Caco-2 (cell line): Measurements from ENCODE around the gene POMGNT2. TPM values are rescaled to one million over a fixed set of nuclear protein-coding genes. Genes with fewer than 3 reads are reported as not detected.

Experiments
- BruUV-seq: library from RNA; stranded (reverse); fragments of 400-500 nt; replicated peaks from 2 replicates; lab custom pipeline; 2021; lab: Mats Ljungman, UMichigan
- CTCF ChIA-PET: fragments of 300-600 bp; sonication (Branson Sonifier 250); formaldehyde crosslinking; loops from one replicate; lab custom pipeline; 2022; ENCODE audit warnings: antibody characterized with exemption; lab: Charles Lee
- POLR2A ChIA-PET: fragments of 300-600 bp; sonication (Branson Sonifier 250); formaldehyde crosslinking; loops from one replicate; lab custom pipeline; 2022; ENCODE audit warnings: antibody characterized with exemption; lab: Charles Lee
- DNase-seq, 2 experiments: peaks; one replicate each; pipeline versions ENCODE4 v3.0.0 to v3.0.0-alpha.2; 2020 to 2022
- H3K27me3 ChIP-seq: replicated peaks from 2 replicates; pipeline ENCODE4 v1.6.0; 2011; ENCODE audit warnings: low read length; ENCODE audit not compliant: control insufficient read depth, insufficient read depth
- H3K36me3 ChIP-seq: 2 replicates; pipeline ENCODE4 v1.5.1; 2011; ENCODE audit warnings: low read length; ENCODE audit not compliant: control insufficient read depth, insufficient read depth
- H3K4me1 ChIP-seq: fragments of 250-450 bp; sonication (Bioruptor Pico); 2 replicates; pipeline ENCODE4 v1.5.1; 2020; ENCODE audit warnings: mild to moderate bottlenecking
- H3K4me3 ChIP-seq: 2 replicates; pipeline ENCODE4 v1.5.1; 2011; ENCODE audit warnings: low read depth, mild to moderate bottlenecking, control low read depth, low read length
- H3K9me3 ChIP-seq: fragments of 250-450 bp; sonication (Bioruptor Pico); 2 replicates; pipeline ENCODE4 v1.5.1; 2020; ENCODE audit warnings: mild to moderate bottlenecking, moderate library complexity
- H3K27ac Mint-ChIP-seq: one replicate; pipeline ENCODE4 v1.8.0; 2022; ENCODE audit warnings: mixed read lengths; ENCODE audit not compliant: unreplicated experiment
- H3K27me3 Mint-ChIP-seq: one replicate; pipeline ENCODE4 v1.8.0; 2022; ENCODE audit warnings: mixed read lengths; ENCODE audit not compliant: insufficient read depth, unreplicated experiment
- H3K36me3 Mint-ChIP-seq: one replicate; pipeline ENCODE4 v1.8.0; 2022; ENCODE audit warnings: mild to moderate bottlenecking, mixed read lengths; ENCODE audit not compliant: insufficient read depth, unreplicated experiment
- H3K4me1 Mint-ChIP-seq: one replicate; pipeline ENCODE4 v1.8.0; 2022; ENCODE audit warnings: low read depth, mixed read lengths; ENCODE audit not compliant: unreplicated experiment
- H3K4me3 Mint-ChIP-seq: one replicate; pipeline ENCODE4 v1.8.0; 2022; ENCODE audit warnings: mild to moderate bottlenecking, moderate library complexity, mixed read lengths; ENCODE audit not compliant: unreplicated experiment
- H3K9me3 Mint-ChIP-seq: one replicate; pipeline ENCODE4 v1.8.0; 2022; ENCODE audit warnings: mixed read lengths; ENCODE audit not compliant: unreplicated experiment
- intact Hi-C: fragments of 100-400 bp; cut with micrococcal nuclease; formaldehyde crosslinking; loops from one replicate; pipeline ENCODE4 v1.10.0; 2022; ENCODE audit not compliant: unreplicated experiment
- total RNA-seq: library from RNA; stranded (reverse); gene quantifications from 2 replicates; pipeline ENCODE4 v1.2.3, GENCODE V29; 2022
- TF ChIP-seq, protein P1 (sequence below), 2 experiments: fragments of 200-600 bp in 1 of 2; IDR thresholded peaks; 1 replicate in 1 of 2; 2 replicates in 1 of 2; pipeline versions ENCODE4 v1.5.1 to v1.8.0; 2011 to 2022; ENCODE audit warnings: antibody characterized with exemption in 1 of 2, control low read depth in 1 of 2, inconsistent platforms in 1 of 2, low read depth in 1 of 2, low read length in 1 of 2, mild to moderate bottlenecking in 1 of 2, moderate library complexity in 1 of 2; ENCODE audit not compliant: insufficient read depth in 1 of 2, severe bottlenecking in 1 of 2, unreplicated experiment in 1 of 2

The POMGNT2 gene
- total RNA-seq, 1 experiment from 2014 or later = 10.1 TPM

GRCh38 chr3:43117257-43117656 is 11.4 kb upstream of the POMGNT2 start:
- no peaks in the 10 kb centered on the region for H3K27me3 ChIP-seq
- POLR2A ChIA-PET = no interaction called here
- H3K9me3 ChIP-seq = no peaks in the 10 kb centered on the region
- BruUV-seq = no TSS peak
- Mint-ChIP-seq H3K27ac (no peak overlapping the region), H3K9me3 (no peaks in the 10 kb centered on the region), H3K36me3 (no peaks in the 10 kb centered on the region), H3K27me3 (peaks cover 19% of the 10 kb centered on the region), H3K4me3 (no peak overlapping the region), H3K4me1 (no peaks in the 10 kb centered on the region)
- intact Hi-C loops = no loop called here
- CTCF ChIA-PET = no interaction called here
- H3K36me3 ChIP-seq = no peaks in the 10 kb centered on the region
- TF ChIP-seq, protein P1, sequence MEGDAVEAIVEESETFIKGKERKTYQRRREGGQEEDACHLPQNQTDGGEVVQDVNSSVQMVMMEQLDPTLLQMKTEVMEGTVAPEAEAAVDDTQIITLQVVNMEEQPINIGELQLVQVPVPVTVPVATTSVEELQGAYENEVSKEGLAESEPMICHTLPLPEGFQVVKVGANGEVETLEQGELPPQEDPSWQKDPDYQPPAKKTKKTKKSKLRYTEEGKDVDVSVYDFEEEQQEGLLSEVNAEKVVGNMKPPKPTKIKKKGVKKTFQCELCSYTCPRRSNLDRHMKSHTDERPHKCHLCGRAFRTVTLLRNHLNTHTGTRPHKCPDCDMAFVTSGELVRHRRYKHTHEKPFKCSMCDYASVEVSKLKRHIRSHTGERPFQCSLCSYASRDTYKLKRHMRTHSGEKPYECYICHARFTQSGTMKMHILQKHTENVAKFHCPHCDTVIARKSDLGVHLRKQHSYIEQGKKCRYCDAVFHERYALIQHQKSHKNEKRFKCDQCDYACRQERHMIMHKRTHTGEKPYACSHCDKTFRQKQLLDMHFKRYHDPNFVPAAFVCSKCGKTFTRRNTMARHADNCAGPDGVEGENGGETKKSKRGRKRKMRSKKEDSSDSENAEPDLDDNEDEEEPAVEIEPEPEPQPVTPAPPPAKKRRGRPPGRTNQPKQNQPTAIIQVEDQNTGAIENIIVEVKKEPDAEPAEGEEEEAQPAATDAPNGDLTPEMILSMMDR (IDR thresholded peaks at IDR 0.05; ENCODE audit: insufficient read depth in 1 of 2, low read depth in 1 of 2, low read length in 1 of 2, severe bottlenecking in 1 of 2, unreplicated experiment in 1 of 2) = no peak
- H3K4me1 ChIP-seq = no peaks in the 10 kb centered on the region
- H3K4me3 ChIP-seq = no peak overlapping the region
- DNase-seq = no peak

- H3K9me3 ChIP-seq = no peaks in the 10 kb centered on the region
- no peak overlapping the region for H3K4me3 Mint-ChIP-seq
- H3K36me3 Mint-ChIP-seq = no peaks in the 10 kb centered on the region
- H3K4me1 ChIP-seq = no peaks in the 10 kb centered on the region
- H3K36me3 ChIP-seq = no peaks in the 10 kb centered on the region
- H3K4me1 Mint-ChIP-seq = no peaks in the 10 kb centered on the region
- H3K27ac Mint-ChIP-seq = no peak overlapping the region
- H3K27me3 ChIP-seq = no peaks in the 10 kb centered on the region
- TF ChIP-seq, protein P1 (IDR thresholded peaks at IDR 0.05; ENCODE audit: insufficient read depth in 1 of 2, low read depth in 1 of 2, low read length in 1 of 2, severe bottlenecking in 1 of 2, unreplicated experiment in 1 of 2) = no peak
- no peaks in the 10 kb centered on the region for H3K9me3 Mint-ChIP-seq
- H3K27me3 Mint-ChIP-seq = peaks cover 18% of the 10 kb centered on the region
- DNase-seq = no peak
- intact Hi-C loops = no loop called here
- ChIA-PET POLR2A (no interaction called here), CTCF (interaction anchor here (0.6 kb wide), 1 partner anchor 1244 kb away, joined by 3 read pairs; no protein-coding TSS in a partner anchor)
- no peak overlapping the region for H3K4me3 ChIP-seq
- BruUV-seq = no TSS peak
Measured at GRCh38 chr3:43113671-43114070, 7.8 kb upstream of the POMGNT2 start.

DNA sequence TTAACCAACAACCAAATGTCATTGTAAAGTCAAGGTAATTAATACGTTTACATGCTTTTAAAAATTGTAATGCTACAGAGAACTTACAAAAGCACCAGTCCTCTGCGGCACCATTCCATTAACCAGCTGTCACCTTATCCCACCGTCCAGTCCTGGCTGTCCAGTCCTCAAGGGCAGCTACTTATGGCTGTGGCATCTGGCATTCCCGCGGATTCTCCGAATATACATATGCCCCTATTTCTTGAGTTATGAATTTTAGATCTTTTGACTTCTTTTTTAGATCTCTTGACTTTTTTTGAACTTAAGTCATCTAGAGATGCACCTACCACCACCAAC is 382 bp upstream of the POMGNT2 start:
- H3K9me3 ChIP-seq = no peaks in the 10 kb centered on the region
- no peaks in the 10 kb centered on the region for H3K27me3 ChIP-seq
- Mint-ChIP-seq H3K27ac (no peak overlapping the region), H3K36me3 (no peaks in the 10 kb centered on the region), H3K27me3 (peaks cover 5% of the 10 kb centered on the region), H3K9me3 (no peaks in the 10 kb centered on the region), H3K4me3 (peak overlapping the region; percentile 72), H3K4me1 (no peaks in the 10 kb centered on the region)
- TF ChIP-seq, protein P1 (IDR thresholded peaks at IDR 0.05; ENCODE audit: insufficient read depth in 1 of 2, low read depth in 1 of 2, low read length in 1 of 2, severe bottlenecking in 1 of 2, unreplicated experiment in 1 of 2) = no peak
- H3K36me3 ChIP-seq = no peaks in the 10 kb centered on the region
- no peak for DNase-seq
- H3K4me1 ChIP-seq = 0 out of 2 replicates have a peak, but pooled peaks cover 4% of the 10 kb centered on the region
- intact Hi-C loops = no loop called here
- no TSS peak for BruUV-seq
- peak overlapping the region; percentile 27 for H3K4me3 ChIP-seq
- POLR2A ChIA-PET = no interaction called here
- CTCF ChIA-PET = no interaction called here
